Large intestine (tissue), 3 donors: ENCODE data around the gene MAP2K7. TPM values are rescaled to one million over a fixed set of nuclear protein-coding genes. Genes with fewer than 3 reads are reported as not detected.

Experiments
- DNase-seq, 2 donors: peaks; one replicate each; pipeline versions ENCODE4 v3.0.0 to v3.0.0-alpha.2; 2013
- H3K27ac ChIP-seq: one replicate; pipeline ENCODE4 v1.5.1; 2013; ENCODE audit warnings: low read length
- H3K27me3 ChIP-seq: 2 replicates; pipeline ENCODE4 v1.6.1; 2013; ENCODE audit warnings: low read length; ENCODE audit not compliant: control insufficient read depth, insufficient read depth
- H3K36me3 ChIP-seq: 2 replicates; pipeline ENCODE4 v1.6.1; 2013; ENCODE audit warnings: low read length; ENCODE audit not compliant: control insufficient read depth, insufficient read depth
- H3K4me1 ChIP-seq: one replicate; pipeline ENCODE4 v1.6.1; 2013; ENCODE audit warnings: low read length; ENCODE audit not compliant: control insufficient read depth, insufficient read depth
- H3K4me3 ChIP-seq: one replicate; pipeline ENCODE4 v1.5.1; 2013; ENCODE audit warnings: low read length
- H3K9me3 ChIP-seq: one replicate; pipeline ENCODE4 v1.6.1; 2013; ENCODE audit warnings: mild to moderate bottlenecking, low read depth, low read length, moderate library complexity; ENCODE audit not compliant: control insufficient read depth
- WGBS: methylation state at CpG from one replicate; pipeline ENCODE4 v1.1.5; 2013; ENCODE audit warnings: low lambda C conversion rate; ENCODE audit not compliant: insufficient coverage; 5-methylcytosine and 5-hydroxymethylcytosine counted together
- polyA plus RNA-seq: library from polyadenylated mRNA; unstranded; fragments of 120-200 nt; gene quantifications from one replicate; pipeline ENCODE4 v1.2.1, GENCODE V29; 2013

The MAP2K7 gene
- polyA plus RNA-seq, 1 donor: 28.5 TPM

- no peaks in the 10 kb centered on the region for H3K4me1 ChIP-seq
- DNase-seq: no peak
- no peaks in the 10 kb centered on the region for H3K9me3 ChIP-seq
- WGBS: no CpG with 5 or more reads among the region's 14 CpGs
- peaks cover 69% of the 10 kb centered on the region for H3K36me3 ChIP-seq
- no peak overlapping the region for H3K27ac ChIP-seq
- no peaks in the 10 kb centered on the region for H3K27me3 ChIP-seq
- H3K4me3 ChIP-seq: no peak overlapping the region
Observed at GRCh38 chr19:7933411-7933810, 29.7 kb downstream of the MAP2K7 start.

GRCh38 chr19:7933828-7934725, 30.4 kb downstream of the MAP2K7 start:
- WGBS: no CpG with 5 or more reads among the region's 55 CpGs
- no peak for DNase-seq
- Histone ChIP-seq H3K27ac (no peak overlapping the region), H3K4me3 (no peak overlapping the region), H3K9me3 (no peaks in the 10 kb centered on the region), H3K27me3 (no peaks in the 10 kb centered on the region), H3K4me1 (no peaks in the 10 kb centered on the region), H3K36me3 (peaks cover 74% of the 10 kb centered on the region)

GRCh38 chr19:7934766-7935165, 31.1 kb downstream of the MAP2K7 start:
- H3K9me3 ChIP-seq: no peaks in the 10 kb centered on the region
- H3K4me3 ChIP-seq: no peak overlapping the region
- no peak for DNase-seq
- H3K27me3 ChIP-seq: no peaks in the 10 kb centered on the region
- WGBS: 100% methylated on average over 5 of the region's 21 CpGs
- no peak overlapping the region for H3K27ac ChIP-seq
- no peaks in the 10 kb centered on the region for H3K4me1 ChIP-seq
- peaks cover 75% of the 10 kb centered on the region for H3K36me3 ChIP-seq

GRCh38 chr19:7940841-7941240, 37.2 kb downstream of the MAP2K7 start:
- no peak overlapping the region for H3K27ac ChIP-seq
- no CpG with 5 or more reads among the region's 13 CpGs for WGBS
- H3K36me3 ChIP-seq: peaks cover 34% of the 10 kb centered on the region
- H3K4me1 ChIP-seq: peaks cover 7% of the 10 kb centered on the region
- no peak for DNase-seq
- no peaks in the 10 kb centered on the region for H3K9me3 ChIP-seq
- H3K27me3 ChIP-seq: no peaks in the 10 kb centered on the region
- H3K4me3 ChIP-seq: no peak overlapping the region

GRCh38 chr19:7941895-7942596, 38.4 kb downstream of the MAP2K7 start:
- no peak for DNase-seq
- Histone ChIP-seq H3K27ac (no peak overlapping the region), H3K4me1 (peaks cover 7% of the 10 kb centered on the region)

GRCh38 chr19:7942981-7943443, 39.3 kb downstream of the MAP2K7 start:
- no CpG with 5 or more reads among the region's 33 CpGs for WGBS
- DNase-seq: no peak
- H3K4me1 ChIP-seq: peaks cover 7% of the 10 kb centered on the region

More at GRCh38 chr19:7941895-7942596, 38.4 kb downstream of the MAP2K7 start:
- H3K27me3 ChIP-seq: no peaks in the 10 kb centered on the region
- no peaks in the 10 kb centered on the region for H3K9me3 ChIP-seq
- no peak overlapping the region for H3K4me3 ChIP-seq
- 83% methylated on average over 1 of the region's 19 CpGs for WGBS
- H3K36me3 ChIP-seq: peaks cover 25% of the 10 kb centered on the region

GRCh38 chr19:7943444-7944176, 39.9 kb downstream of the MAP2K7 start, which contains the start of gene TIMM44:
TIMM44 (minus strand) TSS chr19:7943666; CDS start chr19:7943651, 15 bp downstream.
- peak; percentile 99 to 100 for DNase-seq
- WGBS: no CpG with 5 or more reads among the region's 56 CpGs
- Histone ChIP-seq H3K27me3 (no peaks in the 10 kb centered on the region), H3K4me3 (peak within 1 kb of the TSS; percentile 97), H3K4me1 (peaks cover 7% of the 10 kb centered on the region), H3K9me3 (no peaks in the 10 kb centered on the region), H3K36me3 (peaks cover 16% of the 10 kb centered on the region), H3K27ac (peak within 1 kb of the TSS; percentile 95)

More at GRCh38 chr19:7942981-7943443, 39.3 kb downstream of the MAP2K7 start:
- Histone ChIP-seq H3K27me3 (no peaks in the 10 kb centered on the region), H3K4me3 (peak overlapping the region; percentile 97), H3K9me3 (no peaks in the 10 kb centered on the region), H3K27ac (peak overlapping the region; percentile 95), H3K36me3 (peaks cover 19% of the 10 kb centered on the region)

GRCh38 chr19:7944177-7944761, 40.6 kb downstream of the MAP2K7 start:
- Histone ChIP-seq H3K9me3 (no peaks in the 10 kb centered on the region), H3K4me1 (peaks cover 7% of the 10 kb centered on the region), H3K36me3 (peaks cover 12% of the 10 kb centered on the region), H3K27me3 (no peaks in the 10 kb centered on the region), H3K4me3 (peak overlapping the region; percentile 97), H3K27ac (peak overlapping the region; percentile 95)
- WGBS: no CpG with 5 or more reads among the region's 18 CpGs
- DNase-seq: peak; percentile 86 to 90

GRCh38 chr19:7947939-7948338, 44.3 kb downstream of the MAP2K7 start:
- Histone ChIP-seq H3K27me3 (no peaks in the 10 kb centered on the region), H3K4me3 (no peak overlapping the region), H3K9me3 (no peaks in the 10 kb centered on the region), H3K27ac (no peak overlapping the region), H3K36me3 (no peaks in the 10 kb centered on the region), H3K4me1 (peaks cover 2% of the 10 kb centered on the region)
- no CpG with 5 or more reads among the region's 4 CpGs for WGBS
- no peak for DNase-seq
